ENCODE measurements around the gene PPP1R37.

DNA sequence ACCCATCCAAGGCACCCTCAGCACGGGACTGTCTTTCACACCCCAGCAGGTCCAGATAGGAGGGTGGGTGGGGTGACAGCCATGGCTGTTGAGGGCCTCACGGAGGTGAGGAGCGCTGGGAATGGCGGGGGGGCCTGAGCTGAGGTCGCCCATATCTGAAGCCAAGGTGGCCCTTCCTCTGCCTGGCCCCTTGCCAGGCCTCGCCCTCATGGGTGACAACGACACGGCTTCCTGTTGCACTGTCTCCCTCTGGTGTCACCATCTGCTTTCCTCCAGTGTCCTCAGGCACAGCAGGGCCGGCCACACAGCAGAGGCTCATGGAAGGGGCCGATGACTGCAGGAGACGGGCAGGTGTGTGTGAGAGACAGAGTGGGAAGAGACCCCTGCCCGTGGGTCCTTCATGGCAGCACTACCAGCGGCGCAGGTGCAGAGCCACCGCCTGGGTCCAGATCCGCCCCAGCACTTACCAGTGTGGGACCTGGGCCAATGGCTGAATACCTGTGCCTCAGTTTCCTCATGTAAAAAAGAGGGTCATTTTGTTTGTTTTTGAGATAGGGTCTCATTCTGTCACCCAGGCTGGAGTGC lies 75.9 kb downstream of the PPP1R37 start:
- TF ChIP-seq POLR2AphosphoS5 (IDR thresholded peaks at IDR 0.05; ENCODE audit: low read depth, low read length) (no peak), TAF1 (IDR thresholded peaks at IDR 0.05; ENCODE audit: borderline replicate concordance, insufficient read depth, low read length) (no peak)
